ENCODE measurements around the gene SH2D7. TPM values are rescaled to one million over a fixed set of nuclear protein-coding genes. Genes with fewer than 3 reads are reported as not detected.

The SH2D7 gene
- total and polyA plus RNA-seq, 2 experiments from 2014 or later: 0.31 TPM; not detected in 1

DNA sequence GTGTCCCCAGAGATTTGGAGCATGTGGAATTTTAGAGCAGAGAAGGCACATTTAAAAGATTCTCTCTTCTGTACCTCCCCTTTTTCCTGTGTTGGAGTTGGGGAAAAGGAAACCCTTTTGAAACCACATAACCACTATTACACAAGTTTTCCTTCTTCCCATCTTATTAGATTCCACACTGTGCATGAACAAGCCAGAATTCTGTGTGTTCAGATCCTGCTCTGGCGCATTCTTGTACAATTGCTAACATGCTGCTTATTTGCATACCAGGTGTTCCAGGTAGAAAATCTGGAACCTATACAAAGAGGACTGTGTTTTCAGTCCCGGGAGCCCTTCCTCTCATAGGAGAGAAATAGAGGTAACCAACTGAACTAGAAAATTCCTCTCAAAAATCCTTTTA lies 41.4 kb downstream of the SH2D7 start:
- Histone ChIP-seq H3K36me3 (ENCODE audit: insufficient read depth) (no peaks in the 10 kb centered on the region), H3K4me1 (ENCODE audit: insufficient read depth) (peaks cover 18% of the 10 kb centered on the region; the same call in 1 of the 2 replicates), H3K4me2 (no peak overlapping the region), H3K9me2 (ENCODE audit: insufficient read depth) (no peaks in the 10 kb centered on the region), H3K27me3 (ENCODE audit: insufficient read depth) (no peaks in the 10 kb centered on the region), H4K20me1 (replicated peaks; ENCODE audit: insufficient read depth) (no peaks in the 10 kb centered on the region), H2AFZ (no peak overlapping the region), H3K4me3 (no peak overlapping the region), H3K79me2 (replicated peaks; ENCODE audit: insufficient read depth) (no peaks in the 10 kb centered on the region), H3K27ac (ENCODE audit: low read depth) (no peak overlapping the region), H3F3A (replicated peaks; ENCODE audit: low read depth) (0 out of 2 replicates have a peak, but pooled peaks cover 6% of the 10 kb centered on the region)
- no peak for ATAC-seq
- Mint-ChIP-seq H3K27ac (no peak overlapping the region), H3K36me3 (ENCODE audit: low read depth) (no peaks in the 10 kb centered on the region), H3K9me3 (no peaks in the 10 kb centered on the region), H3K4me3 (no peak overlapping the region), H3K27me3 (ENCODE audit: insufficient read depth, low read depth, poor library complexity) (peaks cover 6% of the 10 kb centered on the region), H3K4me1 (peaks cover 24% of the 10 kb centered on the region)
- TF ChIP-seq POLR2AphosphoS5 (IDR thresholded peaks at IDR 0.05; ENCODE audit: low read depth) (no peak), CREB1 (CRISPR knock-in tag; IDR thresholded peaks at IDR 0.05; ENCODE audit: low read depth) (no peak), ZNF331 (CRISPR knock-in tag; IDR thresholded peaks at IDR 0.05; ENCODE audit: low read depth) (no peak)
- TF ChIP-seq, protein P1, sequence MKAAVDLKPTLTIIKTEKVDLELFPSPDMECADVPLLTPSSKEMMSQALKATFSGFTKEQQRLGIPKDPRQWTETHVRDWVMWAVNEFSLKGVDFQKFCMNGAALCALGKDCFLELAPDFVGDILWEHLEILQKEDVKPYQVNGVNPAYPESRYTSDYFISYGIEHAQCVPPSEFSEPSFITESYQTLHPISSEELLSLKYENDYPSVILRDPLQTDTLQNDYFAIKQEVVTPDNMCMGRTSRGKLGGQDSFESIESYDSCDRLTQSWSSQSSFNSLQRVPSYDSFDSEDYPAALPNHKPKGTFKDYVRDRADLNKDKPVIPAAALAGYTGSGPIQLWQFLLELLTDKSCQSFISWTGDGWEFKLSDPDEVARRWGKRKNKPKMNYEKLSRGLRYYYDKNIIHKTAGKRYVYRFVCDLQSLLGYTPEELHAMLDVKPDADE (IDR thresholded peaks at IDR 0.05): no peak
- DNase-seq (ENCODE audit: low spot score): no peak

DNA sequence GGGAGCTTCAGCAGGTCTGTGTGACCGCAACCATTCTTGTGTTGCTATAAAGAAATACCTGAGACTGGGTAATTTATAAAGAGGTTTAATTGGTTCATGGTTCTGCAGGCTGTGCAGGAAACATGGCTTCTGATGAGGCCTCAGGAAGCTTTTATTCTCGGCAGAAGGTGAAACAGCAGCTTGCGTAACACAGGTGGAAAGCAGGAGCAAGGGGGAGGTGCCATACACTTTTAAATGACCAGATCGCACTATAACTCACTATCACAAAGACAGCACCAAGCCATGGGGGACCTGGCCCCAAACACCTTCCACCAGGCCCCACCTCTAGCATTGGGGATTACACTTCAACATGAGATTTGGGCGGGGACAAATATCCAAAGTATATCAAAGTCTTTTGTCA lies 47.2 kb downstream of the SH2D7 start:
- no peaks in the 10 kb centered on the region for H3K79me2 ChIP-seq (replicated peaks; ENCODE audit: insufficient read depth)
- no peaks in the 10 kb centered on the region for H3K4me1 Mint-ChIP-seq
- no peaks in the 10 kb centered on the region for H3K27me3 Mint-ChIP-seq (ENCODE audit: insufficient read depth, low read depth, poor library complexity)
- ATAC-seq: no peak
- TF ChIP-seq, protein P2, sequence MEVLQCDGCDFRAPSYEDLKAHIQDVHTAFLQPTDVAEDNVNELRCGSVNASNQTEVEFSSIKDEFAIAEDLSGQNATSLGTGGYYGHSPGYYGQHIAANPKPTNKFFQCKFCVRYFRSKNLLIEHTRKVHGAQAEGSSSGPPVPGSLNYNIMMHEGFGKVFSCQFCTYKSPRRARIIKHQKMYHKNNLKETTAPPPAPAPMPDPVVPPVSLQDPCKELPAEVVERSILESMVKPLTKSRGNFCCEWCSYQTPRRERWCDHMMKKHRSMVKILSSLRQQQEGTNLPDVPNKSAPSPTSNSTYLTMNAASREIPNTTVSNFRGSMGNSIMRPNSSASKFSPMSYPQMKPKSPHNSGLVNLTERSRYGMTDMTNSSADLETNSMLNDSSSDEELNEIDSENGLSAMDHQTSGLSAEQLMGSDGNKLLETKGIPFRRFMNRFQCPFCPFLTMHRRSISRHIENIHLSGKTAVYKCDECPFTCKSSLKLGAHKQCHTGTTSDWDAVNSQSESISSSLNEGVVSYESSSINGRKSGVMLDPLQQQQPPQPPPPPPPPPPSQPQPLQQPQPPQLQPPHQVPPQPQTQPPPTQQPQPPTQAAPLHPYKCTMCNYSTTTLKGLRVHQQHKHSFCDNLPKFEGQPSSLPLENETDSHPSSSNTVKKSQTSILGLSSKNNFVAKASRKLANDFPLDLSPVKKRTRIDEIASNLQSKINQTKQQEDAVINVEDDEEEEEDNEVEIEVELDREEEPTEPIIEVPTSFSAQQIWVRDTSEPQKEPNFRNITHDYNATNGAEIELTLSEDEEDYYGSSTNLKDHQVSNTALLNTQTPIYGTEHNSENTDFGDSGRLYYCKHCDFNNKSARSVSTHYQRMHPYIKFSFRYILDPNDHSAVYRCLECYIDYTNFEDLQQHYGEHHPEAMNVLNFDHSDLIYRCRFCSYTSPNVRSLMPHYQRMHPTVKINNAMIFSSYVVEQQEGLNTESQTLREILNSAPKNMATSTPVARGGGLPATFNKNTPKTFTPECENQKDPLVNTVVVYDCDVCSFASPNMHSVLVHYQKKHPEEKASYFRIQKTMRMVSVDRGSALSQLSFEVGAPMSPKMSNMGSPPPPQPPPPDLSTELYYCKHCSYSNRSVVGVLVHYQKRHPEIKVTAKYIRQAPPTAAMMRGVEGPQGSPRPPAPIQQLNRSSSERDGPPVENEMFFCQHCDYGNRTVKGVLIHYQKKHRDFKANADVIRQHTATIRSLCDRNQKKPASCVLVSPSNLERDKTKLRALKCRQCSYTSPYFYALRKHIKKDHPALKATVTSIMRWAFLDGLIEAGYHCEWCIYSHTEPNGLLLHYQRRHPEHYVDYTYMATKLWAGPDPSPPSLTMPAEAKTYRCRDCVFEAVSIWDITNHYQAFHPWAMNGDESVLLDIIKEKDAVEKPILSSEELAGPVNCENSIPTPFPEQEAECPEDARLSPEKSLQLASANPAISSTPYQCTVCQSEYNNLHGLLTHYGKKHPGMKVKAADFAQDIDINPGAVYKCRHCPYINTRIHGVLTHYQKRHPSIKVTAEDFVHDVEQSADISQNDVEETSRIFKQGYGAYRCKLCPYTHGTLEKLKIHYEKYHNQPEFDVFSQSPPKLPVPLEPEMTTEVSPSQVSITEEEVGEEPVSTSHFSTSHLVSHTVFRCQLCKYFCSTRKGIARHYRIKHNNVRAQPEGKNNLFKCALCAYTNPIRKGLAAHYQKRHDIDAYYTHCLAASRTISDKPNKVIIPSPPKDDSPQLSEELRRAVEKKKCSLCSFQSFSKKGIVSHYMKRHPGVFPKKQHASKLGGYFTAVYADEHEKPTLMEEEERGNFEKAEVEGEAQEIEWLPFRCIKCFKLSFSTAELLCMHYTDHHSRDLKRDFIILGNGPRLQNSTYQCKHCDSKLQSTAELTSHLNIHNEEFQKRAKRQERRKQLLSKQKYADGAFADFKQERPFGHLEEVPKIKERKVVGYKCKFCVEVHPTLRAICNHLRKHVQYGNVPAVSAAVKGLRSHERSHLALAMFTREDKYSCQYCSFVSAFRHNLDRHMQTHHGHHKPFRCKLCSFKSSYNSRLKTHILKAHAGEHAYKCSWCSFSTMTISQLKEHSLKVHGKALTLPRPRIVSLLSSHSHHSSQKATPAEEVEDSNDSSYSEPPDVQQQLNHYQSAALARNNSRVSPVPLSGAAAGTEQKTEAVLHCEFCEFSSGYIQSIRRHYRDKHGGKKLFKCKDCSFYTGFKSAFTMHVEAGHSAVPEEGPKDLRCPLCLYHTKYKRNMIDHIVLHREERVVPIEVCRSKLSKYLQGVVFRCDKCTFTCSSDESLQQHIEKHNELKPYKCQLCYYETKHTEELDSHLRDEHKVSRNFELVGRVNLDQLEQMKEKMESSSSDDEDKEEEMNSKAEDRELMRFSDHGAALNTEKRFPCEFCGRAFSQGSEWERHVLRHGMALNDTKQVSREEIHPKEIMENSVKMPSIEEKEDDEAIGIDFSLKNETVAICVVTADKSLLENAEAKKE (CRISPR knock-in tag; IDR thresholded peaks at IDR 0.05): no peak
- TF ChIP-seq POLR2AphosphoS5 (IDR thresholded peaks at IDR 0.05; ENCODE audit: low read depth): no peak
- TF ChIP-seq ZNF331 (CRISPR knock-in tag; IDR thresholded peaks at IDR 0.05; ENCODE audit: low read depth): no peak
- TF ChIP-seq EZH2 (IDR thresholded peaks at IDR 0.05; ENCODE audit: low read depth, unreplicated experiment): no peak
- TF ChIP-seq ZNF114 (CRISPR knock-in tag; IDR thresholded peaks at IDR 0.05): no peak
- no peak for TF ChIP-seq CREB1 (CRISPR knock-in tag; IDR thresholded peaks at IDR 0.05; ENCODE audit: low read depth)
- no peak for TF ChIP-seq STAT1 (IDR thresholded peaks at IDR 0.05; ENCODE audit: unreplicated experiment)
- no peak for TF ChIP-seq JUNB (IDR thresholded peaks at IDR 0.05; ENCODE audit: unreplicated experiment)
- no peak for DNase-seq (ENCODE audit: low spot score)
- no peak overlapping the region for H3K27ac Mint-ChIP-seq
- H3K4me3 ChIP-seq: no peak overlapping the region
- H3K9me3 Mint-ChIP-seq: no peaks in the 10 kb centered on the region
- H3K4me3 Mint-ChIP-seq: no peak overlapping the region
- no peaks in the 10 kb centered on the region for H3K36me3 ChIP-seq (ENCODE audit: insufficient read depth)
- H4K20me1 ChIP-seq (replicated peaks; ENCODE audit: insufficient read depth): no peaks in the 10 kb centered on the region
- no peaks in the 10 kb centered on the region for H3K36me3 Mint-ChIP-seq (ENCODE audit: low read depth)
- no peaks in the 10 kb centered on the region for H3F3A ChIP-seq (replicated peaks; ENCODE audit: low read depth)
- H3K27ac ChIP-seq (ENCODE audit: low read depth): no peak overlapping the region
- no peak overlapping the region for H3K4me2 ChIP-seq
- H3K9me2 ChIP-seq (ENCODE audit: insufficient read depth): no peaks in the 10 kb centered on the region
- H3K27me3 ChIP-seq (ENCODE audit: insufficient read depth): no peaks in the 10 kb centered on the region
- H2AFZ ChIP-seq: no peak overlapping the region
- H3K4me1 ChIP-seq (ENCODE audit: insufficient read depth): peaks cover 5% of the 10 kb centered on the region; the same call in 1 of the 2 replicates
